Esophagus squamous epithelium (tissue), 4 donors: ENCODE data around the gene HPSE2.

Source experiments
- CTCF ChIP-seq, 6 experiments: fragments of 450-650 bp in 4 of 6; fragments of 200-600 bp in 2 of 6; sonication (generic) in 2 of 6; IDR thresholded peaks; one replicate each; pipeline ENCODE4 v1.5.1; 2016 to 2019; ENCODE audit warnings: antibody characterized with exemption in 6 of 6, mild to moderate bottlenecking in 4 of 6, moderate library complexity in 4 of 6
- POLR2A ChIP-seq, 4 donors: fragments of 450-650 bp; IDR thresholded peaks; one replicate each; pipeline ENCODE4 v1.6.1; 2017; ENCODE audit warnings: antibody characterized with exemption in 4 of 4, mild to moderate bottlenecking in 4 of 4, moderate library complexity in 3 of 4

- TF ChIP-seq POLR2A (IDR thresholded peaks at IDR 0.05) (no peak), CTCF (IDR thresholded peaks at IDR 0.05) (no peak)
Measured at GRCh38 chr10:98410135-98410743, 825.4 kb downstream of the HPSE2 start.
